GM19438 (cell line): ENCODE measurements around the gene DGKZ.
A peak's percentile ranks its signal among the peaks of the same experiment; 100 is the strongest.
"Not testable (repeated sequence)": the region's sequence is repeated elsewhere in the genome, so short reads cannot be mapped to it uniquely, and the experiment has no call there.

Experiments used
- ATAC-seq: cut with Tn5 transposase; IDR thresholded peaks from one replicate; pipeline ENCODE4 v1.9.1; 2021; ENCODE audit warnings: low read depth; ENCODE audit not compliant: unreplicated experiment

DGKZ gene

DNA sequence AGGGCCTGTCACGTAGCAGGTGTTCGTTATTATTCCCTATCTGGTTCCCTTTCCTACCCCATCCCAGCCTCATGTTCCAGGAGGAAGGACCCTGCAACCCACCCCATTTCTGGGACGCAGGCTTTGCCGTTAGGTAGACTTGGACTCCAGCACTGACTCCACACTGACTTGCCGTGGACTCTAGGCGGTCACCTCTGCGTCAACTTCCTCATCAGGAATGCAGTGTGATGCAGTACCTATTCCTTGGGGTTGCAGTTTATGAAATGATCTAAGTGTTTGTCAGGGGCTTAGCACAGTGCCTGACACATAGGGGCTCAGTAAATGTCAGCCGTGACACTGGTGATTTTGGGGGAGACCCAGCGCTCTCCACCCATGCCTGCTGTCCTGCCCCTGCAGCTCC, 16.8 kb downstream of the DGKZ start:
- ATAC-seq: no peak

DNA sequence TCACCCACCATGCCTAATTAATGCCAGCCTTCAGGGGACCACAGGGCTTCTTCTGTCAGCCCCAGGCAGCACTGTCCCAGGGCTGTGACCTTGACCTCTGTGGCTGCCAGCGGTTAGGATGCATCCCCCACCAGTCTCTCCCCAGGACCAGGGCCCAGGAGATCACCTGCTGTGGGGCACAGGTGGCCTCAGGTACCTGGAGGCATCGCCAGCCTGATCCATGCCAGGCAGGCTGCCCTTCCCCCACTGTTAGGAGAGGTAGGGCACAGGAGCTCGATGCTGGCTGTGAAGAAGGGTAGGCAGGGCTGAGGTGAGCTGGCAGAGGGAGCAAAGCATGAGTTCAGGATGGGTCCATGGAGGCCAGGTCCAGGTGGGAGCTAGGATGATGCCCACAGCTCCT, 17.5 kb downstream of the DGKZ start:
- ATAC-seq: no peak

DNA sequence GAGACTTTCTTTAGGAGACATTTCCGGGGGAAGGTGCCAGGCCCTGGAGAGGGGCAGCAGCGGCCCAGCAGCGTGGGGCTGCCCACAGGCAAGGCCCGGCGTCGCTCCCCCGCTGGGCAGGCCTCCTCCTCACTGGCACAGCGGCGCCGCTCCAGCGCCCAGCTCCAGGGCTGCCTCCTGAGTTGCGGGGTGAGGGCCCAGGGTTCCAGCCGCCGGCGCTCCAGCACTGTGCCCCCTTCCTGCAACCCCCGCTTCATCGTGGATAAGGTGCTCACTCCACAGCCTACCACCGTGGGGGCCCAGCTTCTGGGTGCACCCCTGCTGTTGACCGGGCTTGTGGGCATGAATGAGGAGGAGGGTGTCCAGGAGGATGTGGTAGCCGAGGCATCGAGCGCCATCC, 19.0 kb downstream of the DGKZ start:
- ATAC-seq: no peak

DNA sequence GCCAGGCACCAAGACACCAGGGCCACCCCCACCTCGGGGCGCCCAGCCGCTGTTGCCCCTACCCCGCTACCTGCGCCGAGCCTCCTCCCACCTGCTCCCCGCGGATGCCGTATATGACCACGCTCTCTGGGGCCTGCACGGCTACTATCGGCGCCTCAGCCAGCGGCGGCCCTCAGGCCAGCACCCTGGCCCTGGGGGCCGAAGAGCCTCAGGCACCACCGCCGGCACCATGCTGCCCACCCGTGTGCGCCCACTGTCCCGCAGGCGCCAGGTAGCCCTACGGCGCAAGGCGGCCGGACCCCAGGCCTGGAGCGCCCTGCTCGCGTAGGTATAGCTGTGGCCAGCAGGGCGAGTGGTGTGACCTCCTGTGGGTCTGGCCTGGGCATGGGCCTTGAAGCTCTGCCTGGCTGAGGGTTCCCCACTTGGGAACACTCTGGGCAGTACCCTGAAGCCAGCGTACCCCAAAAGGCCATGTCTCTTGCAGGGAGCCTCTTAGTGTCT, 19.4 kb downstream of the DGKZ start:
- ATAC-seq: no peak

DNA sequence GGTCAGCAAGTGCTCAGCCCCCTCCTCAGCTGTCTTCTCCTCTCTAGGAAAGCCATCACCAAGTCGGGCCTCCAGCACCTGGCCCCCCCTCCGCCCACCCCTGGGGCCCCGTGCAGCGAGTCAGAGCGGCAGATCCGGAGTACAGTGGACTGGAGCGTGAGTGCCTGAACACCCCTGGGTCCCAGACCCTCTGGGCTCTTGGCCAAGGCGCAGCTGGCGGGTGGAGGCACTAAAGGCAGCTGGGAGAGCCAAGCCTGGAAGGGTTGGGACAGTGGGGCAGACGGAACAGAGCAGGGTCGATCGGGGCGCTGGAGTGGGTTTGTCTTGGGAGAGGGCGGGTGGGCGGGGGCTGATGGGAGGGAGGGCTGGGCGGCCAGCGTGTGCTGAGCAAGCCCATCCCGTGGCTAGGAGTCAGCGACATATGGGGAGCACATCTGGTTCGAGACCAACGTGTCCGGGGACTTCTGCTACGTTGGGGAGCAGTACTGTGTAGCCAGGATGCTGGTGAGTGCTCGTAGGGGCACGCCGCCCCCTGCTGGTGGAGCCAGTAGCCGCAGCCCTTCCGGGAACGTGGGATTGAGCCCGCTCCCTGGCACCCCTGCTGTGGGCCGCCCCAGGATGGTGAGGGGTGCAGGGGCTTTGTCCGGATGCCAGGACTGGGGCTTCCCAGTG, 20.1 kb downstream of the DGKZ start:
- peak; percentile 64 for ATAC-seq

DNA sequence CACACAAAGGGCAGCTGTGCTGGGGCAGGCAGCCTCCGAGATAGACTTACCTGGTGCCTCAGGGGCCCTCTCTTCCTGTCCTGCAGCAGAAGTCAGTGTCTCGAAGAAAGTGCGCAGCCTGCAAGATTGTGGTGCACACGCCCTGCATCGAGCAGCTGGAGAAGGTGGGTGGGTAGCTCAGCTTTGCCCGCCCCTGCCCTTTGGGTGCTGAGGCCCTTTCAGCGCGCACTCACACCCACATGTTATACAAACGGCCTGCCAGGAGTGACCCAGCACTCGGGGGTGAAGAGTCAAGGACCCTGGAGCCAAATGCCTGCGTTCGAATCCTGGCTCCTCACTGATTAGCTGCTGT, 20.6 kb downstream of the DGKZ start:
- ATAC-seq: no peak

DNA sequence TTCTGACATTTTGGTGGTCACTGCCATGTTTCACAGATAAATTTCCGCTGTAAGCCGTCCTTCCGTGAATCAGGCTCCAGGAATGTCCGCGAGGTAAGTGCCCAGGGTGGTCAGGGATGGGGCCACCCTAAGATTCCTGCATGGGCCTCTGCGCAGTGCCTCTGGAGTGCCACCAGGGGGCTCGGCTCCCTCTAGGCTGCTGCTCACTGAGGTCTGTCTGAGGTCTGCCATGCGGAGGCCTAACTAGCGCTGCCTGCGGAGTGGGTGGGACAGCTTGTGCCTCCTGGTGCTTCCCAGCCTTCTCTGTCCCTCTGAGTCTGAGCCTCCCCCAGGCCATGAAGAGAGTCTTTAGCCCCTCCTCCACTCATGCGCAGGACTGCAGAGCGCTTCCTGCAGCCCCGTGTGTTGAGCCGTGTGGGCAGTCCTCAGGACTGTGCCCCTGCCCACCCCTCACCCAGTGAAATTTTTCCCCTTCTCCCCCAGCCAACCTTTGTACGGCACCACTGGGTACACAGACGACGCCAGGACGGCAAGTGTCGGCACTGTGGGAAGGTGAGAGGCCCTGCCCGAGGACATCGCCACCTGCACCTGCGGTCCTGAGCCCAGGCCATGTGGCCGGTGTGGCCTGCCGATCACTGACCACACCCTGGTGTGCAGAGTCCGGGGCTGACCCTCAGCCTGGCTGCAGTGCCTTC, 22.3 kb downstream of the DGKZ start:
- peak; percentile 55 for ATAC-seq

DNA sequence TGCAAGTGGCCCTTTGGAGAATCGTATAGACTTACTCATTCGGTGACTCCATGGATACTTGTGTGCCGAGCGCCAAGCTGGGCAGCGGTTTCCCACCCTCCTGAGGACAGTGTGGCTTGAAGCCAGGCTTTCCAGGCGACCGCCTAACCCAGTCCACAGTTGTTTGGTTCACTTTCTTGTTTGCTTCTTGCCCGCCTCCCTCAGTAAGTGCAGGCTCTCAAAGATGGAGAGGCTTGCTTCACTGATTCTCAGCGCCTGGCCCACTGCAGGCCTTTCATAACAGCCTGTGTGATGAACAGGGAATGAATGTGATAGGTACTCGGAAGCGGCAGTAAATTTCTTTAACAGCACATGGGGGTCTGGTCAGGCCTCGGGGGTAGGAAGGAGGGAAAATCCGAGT, 23.0 kb downstream of the DGKZ start:
- ATAC-seq: no peak

DNA sequence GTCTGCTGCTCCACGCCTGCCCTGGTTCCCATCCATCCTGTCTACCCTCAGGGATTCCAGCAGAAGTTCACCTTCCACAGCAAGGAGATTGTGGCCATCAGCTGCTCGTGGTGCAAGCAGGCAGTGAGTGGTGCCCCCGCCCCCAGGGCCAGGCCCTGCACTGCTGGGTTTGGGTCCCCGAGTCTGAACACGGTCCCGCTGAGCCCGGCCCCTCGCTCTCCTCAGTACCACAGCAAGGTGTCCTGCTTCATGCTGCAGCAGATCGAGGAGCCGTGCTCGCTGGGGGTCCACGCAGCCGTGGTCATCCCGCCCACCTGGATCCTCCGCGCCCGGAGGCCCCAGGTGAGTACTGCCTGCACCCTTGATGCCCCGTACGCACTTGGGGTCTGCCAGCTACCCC, 24.0 kb downstream of the DGKZ start:
- ATAC-seq: not testable (repeated sequence)

DNA sequence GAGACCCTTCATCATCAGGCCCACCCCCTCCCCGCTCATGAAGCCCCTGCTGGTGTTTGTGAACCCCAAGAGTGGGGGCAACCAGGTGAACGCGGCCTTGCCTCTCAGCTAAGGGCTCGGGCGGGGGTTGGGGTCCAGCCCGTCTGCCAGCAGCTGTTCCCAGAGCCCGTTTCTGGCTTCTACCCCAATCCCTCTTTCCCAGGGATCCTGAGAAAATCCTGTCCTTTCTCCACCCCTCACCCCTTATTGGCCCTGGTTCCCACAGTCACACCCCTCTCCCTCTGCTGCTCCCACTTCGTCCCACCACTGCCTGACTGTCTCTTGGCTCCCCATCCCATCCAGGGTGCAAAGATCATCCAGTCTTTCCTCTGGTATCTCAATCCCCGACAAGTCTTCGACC, 24.8 kb downstream of the DGKZ start:
- ATAC-seq: no peak

DNA sequence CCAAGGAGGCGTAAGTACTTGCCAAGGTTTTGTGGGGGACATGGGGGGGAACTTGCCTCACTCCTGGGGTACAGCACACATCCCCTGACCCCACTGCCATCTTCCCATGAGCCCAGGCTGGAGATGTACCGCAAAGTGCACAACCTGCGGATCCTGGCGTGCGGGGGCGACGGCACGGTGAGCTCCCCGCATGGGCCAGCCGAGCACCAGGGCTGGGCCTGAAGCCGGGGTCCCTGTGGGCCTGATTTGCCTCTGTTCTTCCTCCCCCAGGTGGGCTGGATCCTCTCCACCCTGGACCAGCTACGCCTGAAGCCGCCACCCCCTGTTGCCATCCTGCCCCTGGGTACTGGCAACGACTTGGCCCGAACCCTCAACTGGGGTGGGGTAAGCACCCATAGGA, 25.2 kb downstream of the DGKZ start:
- not testable (repeated sequence) for ATAC-seq

DNA sequence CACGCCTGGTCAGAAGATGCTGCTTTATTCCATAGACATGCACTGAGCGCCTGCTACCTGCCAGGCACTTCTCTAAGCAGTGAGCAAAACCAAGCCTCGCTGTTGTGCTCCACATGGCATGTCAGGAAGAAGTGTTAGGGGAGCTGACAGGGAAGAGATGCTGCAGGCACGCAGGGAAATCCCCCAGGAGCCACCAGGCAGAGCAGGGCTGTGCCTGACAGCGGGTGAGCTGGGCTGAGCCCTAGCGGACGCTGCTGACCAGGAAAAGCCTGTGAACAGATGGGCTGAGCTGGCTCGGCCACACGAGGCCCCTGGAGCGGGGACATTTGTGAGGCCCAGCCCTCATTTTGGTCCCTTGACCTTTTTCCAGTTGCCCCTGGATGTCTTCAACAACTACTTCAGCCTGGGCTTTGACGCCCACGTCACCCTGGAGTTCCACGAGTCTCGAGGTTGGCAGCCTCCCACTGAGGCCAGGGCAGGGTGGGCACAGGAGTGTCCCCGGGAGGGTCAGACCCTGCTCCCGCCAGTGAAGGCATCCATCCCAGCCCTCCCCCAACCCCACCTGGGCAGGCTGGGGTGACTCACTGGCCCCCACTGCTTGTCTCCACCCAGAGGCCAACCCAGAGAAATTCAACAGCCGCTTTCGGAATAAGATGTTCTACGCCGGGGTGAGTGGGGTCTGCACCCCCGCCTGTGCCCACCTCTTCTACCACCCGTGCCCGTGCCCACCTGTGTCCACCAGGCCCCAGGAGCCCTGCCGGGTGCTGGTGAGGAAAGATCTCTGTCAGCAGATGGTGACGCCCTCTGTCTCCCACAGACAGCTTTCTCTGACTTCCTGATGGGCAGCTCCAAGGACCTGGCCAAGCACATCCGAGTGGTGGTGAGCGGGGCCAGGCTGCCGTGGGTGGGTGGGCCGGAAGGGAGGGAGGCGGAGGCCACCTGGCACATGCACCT, 26.8 kb downstream of the DGKZ start:
- ATAC-seq: no peak

DNA sequence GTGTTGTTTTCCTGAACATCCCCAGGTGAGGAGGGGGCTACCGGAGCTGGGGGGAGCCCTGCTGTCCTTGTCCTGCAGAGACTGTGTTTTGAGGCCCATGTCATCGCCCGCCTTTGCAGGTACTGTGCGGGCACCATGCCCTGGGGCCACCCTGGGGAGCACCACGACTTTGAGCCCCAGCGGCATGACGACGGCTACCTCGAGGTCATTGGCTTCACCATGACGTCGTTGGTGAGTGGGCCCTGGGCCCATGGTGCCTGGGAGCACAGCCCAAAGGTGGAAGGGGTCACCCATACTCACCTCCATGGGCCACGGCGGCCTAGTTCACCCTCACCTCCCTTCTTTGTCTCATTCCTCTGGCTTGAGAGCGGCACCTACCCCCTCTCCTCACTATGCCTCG, 27.6 kb downstream of the DGKZ start:
- ATAC-seq: no peak

DNA sequence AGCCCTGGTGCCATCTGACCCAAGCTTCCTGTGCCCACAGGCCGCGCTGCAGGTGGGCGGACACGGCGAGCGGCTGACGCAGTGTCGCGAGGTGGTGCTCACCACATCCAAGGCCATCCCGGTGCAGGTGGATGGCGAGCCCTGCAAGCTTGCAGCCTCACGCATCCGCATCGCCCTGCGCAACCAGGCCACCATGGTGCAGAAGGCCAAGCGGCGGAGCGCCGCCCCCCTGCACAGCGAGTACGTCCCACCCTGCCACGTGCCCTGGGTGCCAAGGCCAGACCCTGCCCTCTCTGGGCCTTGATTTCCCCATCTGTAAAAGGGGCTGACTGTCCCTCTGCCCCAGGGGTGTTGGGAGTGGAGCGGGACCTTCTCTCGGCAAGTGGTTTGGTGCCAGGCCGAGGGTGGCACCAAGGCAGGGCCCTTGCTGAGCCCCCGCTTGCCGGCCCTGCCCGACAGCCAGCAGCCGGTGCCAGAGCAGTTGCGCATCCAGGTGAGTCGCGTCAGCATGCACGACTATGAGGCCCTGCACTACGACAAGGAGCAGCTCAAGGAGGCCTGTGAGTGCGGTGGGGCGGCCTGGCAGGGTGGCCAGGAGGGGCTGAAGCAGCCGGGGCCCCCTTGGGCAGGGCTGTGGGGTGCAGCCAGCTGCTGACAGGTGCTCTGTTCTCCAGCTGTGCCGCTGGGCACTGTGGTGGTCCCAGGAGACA, 28.3 kb downstream of the DGKZ start:
- no peak for ATAC-seq

DNA sequence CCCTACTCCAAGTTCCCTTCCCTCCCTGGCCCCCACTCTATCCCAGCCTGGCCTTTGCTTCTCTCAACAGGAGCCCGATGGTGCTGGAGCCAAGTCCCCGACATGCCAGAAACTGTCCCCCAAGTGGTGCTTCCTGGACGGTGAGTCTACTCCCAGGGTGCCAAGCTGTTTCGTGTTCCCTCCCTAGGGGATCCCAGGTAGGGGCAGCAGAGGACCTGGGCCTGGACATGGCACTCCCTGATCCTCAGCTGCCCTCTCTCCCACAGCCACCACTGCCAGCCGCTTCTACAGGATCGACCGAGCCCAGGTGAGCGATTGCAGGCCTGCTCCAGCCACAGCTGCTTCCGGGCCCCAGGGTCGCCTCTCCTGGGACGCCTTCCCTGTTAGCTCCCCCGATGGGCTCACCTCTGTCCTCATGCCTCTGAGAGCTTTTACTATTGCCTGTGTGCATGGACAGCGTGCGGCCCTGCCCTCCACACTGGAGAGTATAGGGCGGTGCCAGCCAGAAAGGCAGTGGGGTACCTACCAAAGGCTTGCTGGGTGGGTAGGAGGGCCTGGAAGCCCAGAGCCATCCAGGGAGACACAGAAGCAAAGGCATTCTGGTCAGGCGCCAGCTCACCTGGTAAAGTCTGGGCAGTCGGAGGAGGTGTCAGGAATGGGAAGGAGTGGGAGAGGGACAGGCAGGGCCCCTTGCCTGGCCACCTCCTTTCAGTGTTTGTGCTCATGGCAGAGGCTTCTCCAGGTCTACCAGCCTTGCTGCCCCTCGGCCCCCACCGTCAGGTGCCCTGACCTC, 29.2 kb downstream of the DGKZ start:
- ATAC-seq: no peak

DNA sequence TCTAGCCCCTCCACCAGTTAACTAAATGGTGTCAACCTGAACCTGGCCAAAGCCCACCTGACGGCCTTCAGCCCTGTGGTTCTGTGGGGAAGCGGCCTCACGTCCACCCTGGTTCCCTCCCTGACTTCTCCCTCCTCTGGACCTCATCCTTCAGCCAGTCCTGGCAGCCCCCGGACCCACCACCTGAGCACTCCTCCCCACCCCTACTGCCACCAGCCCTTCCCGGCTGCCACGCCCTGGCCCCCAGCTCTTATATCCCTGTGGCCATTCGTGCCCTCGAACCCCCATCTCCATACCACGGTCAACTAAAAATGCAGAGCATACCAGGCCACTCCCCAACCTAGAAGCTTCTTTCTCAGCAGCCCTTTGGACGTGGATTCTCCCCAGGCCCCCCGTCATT, 30.0 kb downstream of the DGKZ start:
- ATAC-seq: no peak

DNA sequence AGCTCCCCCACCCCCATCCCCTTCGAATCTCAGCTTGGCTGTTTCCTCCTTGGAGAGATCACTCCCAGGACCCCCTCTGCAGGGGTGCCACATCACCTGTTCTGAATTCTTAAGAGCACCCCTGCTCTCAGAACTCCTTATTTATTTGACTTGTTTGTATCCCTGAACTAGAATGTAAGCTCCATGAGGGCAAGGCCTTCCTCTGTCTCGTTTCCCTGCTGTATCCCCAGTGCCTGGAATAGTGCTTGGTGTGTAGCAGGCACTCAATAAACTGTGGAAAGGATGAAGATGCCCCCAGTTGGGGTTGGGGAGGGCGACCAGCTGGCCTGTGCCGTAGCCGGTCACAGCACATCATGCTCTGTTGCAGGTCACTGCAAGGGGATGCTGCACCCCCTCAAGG, 30.6 kb downstream of the DGKZ start:
- no peak for ATAC-seq

DNA sequence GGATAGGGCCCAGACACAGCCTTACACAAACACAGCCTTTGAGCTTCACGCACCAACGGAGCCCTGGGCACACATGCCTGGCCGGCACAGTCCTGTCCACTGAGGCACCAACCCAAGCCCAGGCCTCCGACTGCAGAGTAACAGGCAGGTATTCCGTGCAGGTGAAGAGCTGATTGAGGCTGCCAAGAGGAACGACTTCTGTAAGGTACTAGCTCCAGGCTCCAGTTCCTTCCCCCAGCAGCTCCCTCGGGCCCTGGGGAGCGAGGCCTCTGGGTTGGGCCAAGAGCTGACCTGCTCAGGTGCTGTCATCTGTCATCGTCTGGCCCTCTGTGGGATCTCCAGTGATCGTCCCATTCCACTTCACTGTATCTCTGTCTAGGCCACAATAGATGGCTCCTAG, 31.0 kb downstream of the DGKZ start:
- ATAC-seq: no peak

DNA sequence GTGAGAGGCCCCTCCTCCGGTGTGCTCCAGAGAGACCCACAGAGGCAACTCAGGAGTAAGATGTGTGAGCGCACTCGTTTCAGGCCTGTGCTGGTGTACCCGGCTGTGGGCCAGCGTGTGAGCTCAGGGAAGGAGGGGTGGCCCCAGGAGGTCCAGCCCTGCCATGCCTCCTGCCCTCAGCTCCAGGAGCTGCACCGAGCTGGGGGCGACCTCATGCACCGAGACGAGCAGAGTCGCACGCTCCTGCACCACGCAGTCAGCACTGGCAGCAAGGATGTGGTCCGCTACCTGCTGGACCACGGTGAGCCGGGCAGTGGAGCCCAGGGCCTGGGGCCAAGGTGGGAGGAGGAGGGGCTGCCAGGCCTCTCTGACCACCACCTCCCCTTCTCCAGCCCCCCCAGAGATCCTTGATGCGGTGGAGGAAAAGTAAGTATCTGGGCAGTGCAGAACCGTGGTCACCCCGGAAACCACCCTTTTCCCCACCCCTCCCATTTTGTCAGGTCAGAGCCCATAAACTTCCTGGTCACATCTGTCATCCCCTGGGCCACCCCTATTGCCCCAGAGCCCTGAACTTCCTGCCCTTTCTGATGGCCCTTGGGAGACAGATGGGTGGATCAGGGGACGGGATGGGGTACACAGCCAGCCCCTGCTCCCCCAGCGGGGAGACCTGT, 31.7 kb downstream of the DGKZ start:
- no peak for ATAC-seq
